ENCODE measurements around the gene UBE2R2. TPM values are rescaled to one million over a fixed set of nuclear protein-coding genes. Genes with fewer than 3 reads are reported as not detected.
A peak's percentile ranks its signal among the peaks of the same experiment; 100 is the strongest.
"Not testable (repeated sequence)": the region's sequence is repeated elsewhere in the genome, so short reads cannot be mapped to it uniquely, and the experiment has no call there.

The UBE2R2 gene, protein sequence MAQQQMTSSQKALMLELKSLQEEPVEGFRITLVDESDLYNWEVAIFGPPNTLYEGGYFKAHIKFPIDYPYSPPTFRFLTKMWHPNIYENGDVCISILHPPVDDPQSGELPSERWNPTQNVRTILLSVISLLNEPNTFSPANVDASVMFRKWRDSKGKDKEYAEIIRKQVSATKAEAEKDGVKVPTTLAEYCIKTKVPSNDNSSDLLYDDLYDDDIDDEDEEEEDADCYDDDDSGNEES
- total RNA-seq (28.6 and 35.5 TPM in 2 replicates), polyA plus RNA-seq (45.6 and 60.9 TPM in 2 replicates)

DNA sequence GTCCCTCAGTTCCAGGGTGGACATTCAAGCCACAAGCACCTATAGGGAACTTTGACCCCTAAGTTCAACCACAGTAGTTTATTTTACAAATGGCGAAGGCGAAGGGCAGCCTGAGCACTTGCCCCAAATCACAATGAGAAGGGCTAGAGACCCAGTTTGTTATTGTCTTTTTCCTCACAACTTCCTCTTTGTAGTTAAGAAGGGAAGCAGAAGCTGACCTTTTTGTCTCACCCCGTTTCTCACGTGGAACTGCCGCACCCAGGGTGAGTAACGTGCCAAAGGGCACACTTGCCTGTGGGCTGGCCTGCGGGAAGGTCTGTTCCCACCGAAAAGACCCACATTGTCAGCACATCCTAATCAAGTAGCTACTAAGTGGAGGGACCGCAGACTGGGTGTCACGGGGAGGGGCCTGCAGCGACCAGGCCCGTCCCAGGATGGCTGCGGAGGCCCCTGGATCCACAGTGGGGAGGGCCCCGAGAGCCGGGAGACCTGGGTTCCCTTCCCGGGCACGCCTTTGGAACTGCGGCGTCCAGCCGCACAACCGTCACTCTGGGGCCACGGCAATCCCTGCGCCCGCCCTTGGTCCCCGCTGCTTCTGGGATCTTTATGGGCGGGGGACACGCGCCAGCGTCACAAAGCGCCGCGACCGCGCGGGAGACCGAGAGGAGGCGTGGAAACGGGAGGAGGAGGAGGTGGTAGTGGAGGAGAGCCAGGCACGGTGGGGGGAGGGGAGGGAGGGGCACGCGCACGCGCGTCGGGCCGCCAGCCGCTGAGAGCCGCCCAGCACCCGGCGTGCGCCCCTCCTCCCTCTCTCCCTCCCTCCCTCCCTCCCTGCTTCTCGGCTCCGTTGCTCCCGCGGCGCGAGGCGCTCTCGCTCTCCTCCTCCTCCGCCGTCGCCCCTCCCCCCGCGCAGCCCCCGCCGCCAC, at the start of gene UBE2R2:
Gene UBE2R2 (plus strand): TSS at position 834 of the 926 bp plus-strand sequence. CDS start 598 bp downstream, outside the sequence.
- peaks cover 5% of the 10 kb centered on the region for H3K4me1 ChIP-seq (ENCODE audit: low read depth)

DNA sequence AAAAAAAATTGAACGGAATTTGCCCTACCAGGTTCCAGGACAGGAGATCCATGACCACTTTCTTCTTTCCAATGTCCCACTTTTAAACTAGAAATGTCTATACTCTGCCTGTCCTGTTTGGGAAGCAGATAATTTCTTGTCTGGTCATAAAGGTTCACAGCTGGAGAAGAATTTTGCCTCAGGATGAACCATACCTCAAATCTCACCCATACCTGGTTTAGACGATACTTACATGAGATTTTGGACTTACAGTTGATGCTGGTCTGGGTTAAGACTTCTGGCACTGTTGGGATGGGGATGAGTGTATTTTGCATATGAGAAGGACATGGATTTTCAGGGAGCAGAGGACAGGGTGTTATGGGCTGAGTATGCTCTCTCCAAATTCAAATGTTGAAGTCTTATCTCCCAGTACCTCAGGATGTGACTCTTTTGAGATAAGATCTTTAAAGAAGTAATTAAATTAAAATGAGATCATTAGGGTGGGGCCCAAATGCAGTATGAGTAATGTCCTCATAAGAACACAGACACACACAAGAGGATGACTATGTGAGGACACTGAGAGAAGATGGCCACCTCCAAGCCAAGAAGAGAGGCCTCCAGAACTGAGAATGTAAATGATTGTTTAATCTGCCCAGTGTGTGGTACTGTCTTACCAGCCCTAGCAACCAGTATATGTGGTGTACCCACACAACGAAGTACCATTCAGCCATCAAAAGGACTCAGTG, 46.6 kb upstream of the UBE2R2 start:
- not testable (repeated sequence) for H3K4me3 ChIP-seq; DNase-seq (ENCODE audit: low read depth in 1 of 2, low spot score in 1 of 2); H3K27ac ChIP-seq

More for the DNA sequence above, at the start of gene UBE2R2:
- TF ChIP-seq, protein P1, sequence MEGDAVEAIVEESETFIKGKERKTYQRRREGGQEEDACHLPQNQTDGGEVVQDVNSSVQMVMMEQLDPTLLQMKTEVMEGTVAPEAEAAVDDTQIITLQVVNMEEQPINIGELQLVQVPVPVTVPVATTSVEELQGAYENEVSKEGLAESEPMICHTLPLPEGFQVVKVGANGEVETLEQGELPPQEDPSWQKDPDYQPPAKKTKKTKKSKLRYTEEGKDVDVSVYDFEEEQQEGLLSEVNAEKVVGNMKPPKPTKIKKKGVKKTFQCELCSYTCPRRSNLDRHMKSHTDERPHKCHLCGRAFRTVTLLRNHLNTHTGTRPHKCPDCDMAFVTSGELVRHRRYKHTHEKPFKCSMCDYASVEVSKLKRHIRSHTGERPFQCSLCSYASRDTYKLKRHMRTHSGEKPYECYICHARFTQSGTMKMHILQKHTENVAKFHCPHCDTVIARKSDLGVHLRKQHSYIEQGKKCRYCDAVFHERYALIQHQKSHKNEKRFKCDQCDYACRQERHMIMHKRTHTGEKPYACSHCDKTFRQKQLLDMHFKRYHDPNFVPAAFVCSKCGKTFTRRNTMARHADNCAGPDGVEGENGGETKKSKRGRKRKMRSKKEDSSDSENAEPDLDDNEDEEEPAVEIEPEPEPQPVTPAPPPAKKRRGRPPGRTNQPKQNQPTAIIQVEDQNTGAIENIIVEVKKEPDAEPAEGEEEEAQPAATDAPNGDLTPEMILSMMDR (IDR thresholded peaks at IDR 0.05; ENCODE audit: low read depth, low read length): no peak
- Histone ChIP-seq H3K27ac (peak within 1 kb of the TSS; percentile 100), H3K4me3 (peak within 1 kb of the TSS; percentile 96), H3K36me3 (no peaks in the 10 kb centered on the region), H3K27me3 (no peaks in the 10 kb centered on the region), H3K9me3 (ENCODE audit: low read depth) (no peaks in the 10 kb centered on the region)
- DNase-seq (ENCODE audit: low read depth in 1 of 2, low spot score in 1 of 2): peak; percentile 93 to 95

DNA sequence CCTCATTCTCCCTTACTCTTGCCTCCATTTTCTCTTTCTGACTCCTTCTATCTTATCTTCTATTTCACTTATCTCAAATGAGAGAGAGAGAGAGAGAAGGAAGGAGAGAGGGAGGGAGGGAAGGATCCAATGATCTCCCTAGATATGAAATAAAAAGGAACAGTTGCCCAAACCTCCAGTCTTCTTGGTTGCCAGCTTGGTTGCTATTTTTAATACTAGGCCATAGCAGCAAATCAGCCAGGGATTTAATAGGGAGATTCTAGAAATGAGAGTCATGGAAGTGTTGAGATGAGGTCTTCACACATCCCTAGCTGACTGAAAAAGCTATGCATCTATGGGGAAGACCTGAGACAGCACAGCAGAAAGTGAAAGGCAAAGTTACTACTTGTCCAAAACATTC, 43.8 kb upstream of the UBE2R2 start:
- H3K4me3 ChIP-seq; H3K27me3 ChIP-seq; H3K4me1 ChIP-seq (ENCODE audit: low read depth); H3K27ac ChIP-seq; H3K36me3 ChIP-seq; H3K9me3 ChIP-seq (ENCODE audit: low read depth); DNase-seq (ENCODE audit: low read depth in 1 of 2, low spot score in 1 of 2): not testable (repeated sequence)

More for the DNA sequence above, 46.6 kb upstream of the UBE2R2 start:
- not testable (repeated sequence) for H3K27me3 ChIP-seq; H3K9me3 ChIP-seq (ENCODE audit: low read depth); H3K4me1 ChIP-seq (ENCODE audit: low read depth); H3K36me3 ChIP-seq

DNA sequence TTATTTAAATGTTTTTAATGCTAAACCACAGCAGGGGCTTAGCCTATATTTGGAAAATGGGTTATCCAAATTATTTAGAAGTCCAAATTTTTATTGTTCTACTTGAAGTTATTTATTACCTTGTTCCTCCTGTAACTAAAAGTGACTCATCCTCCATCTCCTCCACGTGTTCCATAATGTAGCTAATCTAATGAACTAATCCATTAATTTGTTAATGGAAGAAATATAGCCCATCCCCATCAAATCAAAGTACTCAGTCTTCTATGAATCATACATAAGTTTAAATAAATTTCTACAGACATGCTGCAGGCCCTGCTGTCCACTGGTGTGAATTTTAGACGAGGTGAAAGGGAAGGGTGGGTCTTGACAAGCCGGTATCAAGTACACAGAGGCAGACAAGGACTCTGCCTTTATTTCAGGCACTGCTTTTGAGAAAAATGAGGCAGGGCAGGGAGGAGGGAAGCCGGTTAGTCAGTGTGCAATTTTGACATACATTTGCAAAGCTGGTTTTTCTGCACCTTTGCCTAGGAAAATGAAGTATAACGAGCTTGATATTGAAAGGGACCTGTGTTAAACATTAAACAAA, 42.8 kb upstream of the UBE2R2 start:
- not testable (repeated sequence) for H3K4me3 ChIP-seq; H3K27me3 ChIP-seq; H3K4me1 ChIP-seq (ENCODE audit: low read depth); DNase-seq (ENCODE audit: low read depth in 1 of 2, low spot score in 1 of 2); H3K27ac ChIP-seq; H3K9me3 ChIP-seq (ENCODE audit: low read depth); H3K36me3 ChIP-seq

DNA sequence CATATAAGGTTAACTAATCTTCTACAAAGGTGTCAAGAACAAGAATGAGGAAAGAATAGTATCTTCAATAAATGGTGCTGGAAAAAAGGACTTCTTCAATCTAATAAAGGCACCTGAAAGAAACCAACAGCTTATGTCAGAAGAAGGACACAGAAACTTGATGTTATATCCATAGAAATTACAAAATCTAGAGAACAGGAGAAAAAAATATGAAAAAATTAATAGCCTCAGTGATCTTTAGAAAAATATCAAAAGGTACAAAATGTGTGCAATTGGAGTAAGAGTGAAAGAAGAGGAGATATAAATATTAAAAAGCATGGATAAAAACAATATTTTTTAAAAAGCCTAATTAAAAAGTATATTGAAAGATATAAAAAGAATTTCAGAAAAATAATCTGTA, 40.4 kb upstream of the UBE2R2 start:
- DNase-seq (ENCODE audit: low read depth in 1 of 2, low spot score in 1 of 2): no peak
- H3K27me3 ChIP-seq: no peaks in the 10 kb centered on the region
- no peaks in the 10 kb centered on the region for H3K9me3 ChIP-seq (ENCODE audit: low read depth)
- H3K36me3 ChIP-seq: no peaks in the 10 kb centered on the region
- no peaks in the 10 kb centered on the region for H3K4me1 ChIP-seq (ENCODE audit: low read depth)
- no peak overlapping the region for H3K4me3 ChIP-seq
- H3K27ac ChIP-seq: no peak overlapping the region
- TF ChIP-seq, protein P1 (IDR thresholded peaks at IDR 0.05; ENCODE audit: low read depth, low read length): no peak

DNA sequence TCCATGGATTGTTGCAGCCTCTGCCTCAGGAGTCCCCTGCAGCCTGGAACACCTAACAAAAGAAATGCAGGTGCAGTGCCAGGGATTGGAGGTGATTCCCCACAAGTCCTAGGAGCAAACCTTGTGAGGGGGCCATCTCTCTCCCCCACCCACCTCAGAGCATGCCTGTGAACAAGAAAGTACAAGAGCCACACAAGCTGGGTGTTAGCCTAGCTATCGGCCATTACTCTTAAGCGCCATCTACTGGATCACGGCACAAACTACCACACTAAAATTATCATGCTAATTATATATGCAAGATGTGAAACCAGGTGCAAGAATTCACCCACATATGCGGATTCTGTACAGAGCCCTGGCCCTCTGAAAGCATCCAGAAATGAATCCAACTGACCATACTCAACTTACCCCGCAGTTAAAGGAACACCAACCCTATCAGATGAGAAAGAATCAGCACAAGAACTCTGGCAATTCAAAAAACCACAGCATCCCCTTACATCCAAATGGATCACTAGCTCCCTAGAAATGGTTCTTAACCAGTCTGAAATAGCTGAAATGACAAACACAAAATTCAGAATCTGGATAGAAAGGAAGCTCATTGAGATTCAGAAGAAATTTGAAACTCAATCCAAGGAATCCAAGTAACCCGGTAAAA, 38.1 kb upstream of the UBE2R2 start:
- Histone ChIP-seq H3K9me3 (ENCODE audit: low read depth) (no peaks in the 10 kb centered on the region), H3K4me3 (no peak overlapping the region), H3K4me1 (ENCODE audit: low read depth) (no peaks in the 10 kb centered on the region), H3K27ac (no peak overlapping the region), H3K27me3 (no peaks in the 10 kb centered on the region), H3K36me3 (no peaks in the 10 kb centered on the region)
- DNase-seq (ENCODE audit: low read depth in 1 of 2, low spot score in 1 of 2): peak; percentile 66 to 73
- TF ChIP-seq, protein P1 (IDR thresholded peaks at IDR 0.05; ENCODE audit: low read depth, low read length): peak; percentile 87
